Measurements from ENCODE around the gene PDF. TPM values are rescaled to one million over a fixed set of nuclear protein-coding genes. Genes with fewer than 3 reads are reported as not detected.

The PDF gene
- total and polyA plus RNA-seq, 2 donors (not counting 1 experiment from before 2014, with no cell fraction given): 8.7 to 14.4 TPM

DNA sequence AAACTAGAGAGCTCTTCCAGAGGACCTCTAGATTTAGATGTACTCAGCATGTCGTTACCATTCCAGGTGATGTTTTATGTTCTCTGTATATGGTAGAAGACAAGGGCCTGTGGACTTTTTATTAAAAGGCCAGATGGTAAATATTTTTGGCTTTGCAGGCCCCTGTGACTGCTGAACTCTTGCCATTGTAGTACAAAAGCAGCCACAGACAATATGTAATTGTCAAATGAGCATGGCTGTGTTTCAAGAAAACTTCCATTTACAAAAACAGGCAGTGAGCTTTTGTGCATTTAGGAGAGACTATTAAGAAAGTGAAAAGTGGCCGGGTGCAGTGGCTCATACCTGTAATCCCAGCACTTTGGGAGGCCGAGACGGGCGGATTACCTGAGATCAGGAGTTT lies 13.8 kb upstream of the PDF start:
- Histone ChIP-seq H3K9me3 (ENCODE audit: control insufficient read depth, insufficient read depth, low read depth, low read length) (no peaks in the 10 kb centered on the region), H3K4me3 (replicated peaks in 1 of 4; ENCODE audit: control extremely low read depth in 1 of 4, insufficient read depth in 1 of 4, low read depth in 3 of 4, low read length in 4 of 4) (no peak overlapping the region), H3K4me2 (ENCODE audit: extremely low read depth, insufficient read depth, low read length) (no peak overlapping the region), H3K79me2 (ENCODE audit: control insufficient read depth, insufficient read depth, low read length) (peaks cover 24% of the 10 kb centered on the region), H3K4me1 (ENCODE audit: control insufficient read depth, extremely low read depth, insufficient read depth, low read length) (peaks cover 4% of the 10 kb centered on the region), H3K27ac (ENCODE audit: insufficient read depth, low read length) (no peak overlapping the region), H2AFZ (ENCODE audit: low read length) (no peak overlapping the region), H3K27me3 (ENCODE audit: control insufficient read depth, insufficient read depth, low read length) (no peaks in the 10 kb centered on the region), H3K36me3 (ENCODE audit: control insufficient read depth, insufficient read depth, low read length) (peaks cover 5% of the 10 kb centered on the region), H3K9ac (ENCODE audit: insufficient read depth, low read length) (no peak overlapping the region), H4K20me1 (ENCODE audit: control insufficient read depth, extremely low read depth, insufficient read depth, low read length) (no peaks in the 10 kb centered on the region)
- TF ChIP-seq CTCF (conservative IDR thresholded peaks at IDR 0.05 in 1 of 2, IDR thresholded peaks at IDR 0.05 in 1 of 2; ENCODE audit: low read depth in 1 of 2, low read length in 2 of 2): no peak
- TF ChIP-seq EZH2 (IDR thresholded peaks at IDR 0.05; ENCODE audit: low read length, missing control alignments): no peak
- DNase-seq (ENCODE audit: low read depth in 2 of 2): no peak

GRCh38 chr16:69340095-69340644 lies 9.8 kb upstream of the PDF start:
- DNase-seq (ENCODE audit: low read depth in 2 of 2): peak in 1 of 2 donors; percentile 22
- no peaks in the 10 kb centered on the region for H3K9me3 ChIP-seq (ENCODE audit: control insufficient read depth, insufficient read depth, low read depth, low read length)
- H3K4me2 ChIP-seq (ENCODE audit: extremely low read depth, insufficient read depth, low read length): peak overlapping the region; percentile 80
- peak overlapping the region; percentile 80 for H3K27ac ChIP-seq (ENCODE audit: insufficient read depth, low read length)
- H3K9ac ChIP-seq (ENCODE audit: insufficient read depth, low read length): peak overlapping the region; percentile 77
- H4K20me1 ChIP-seq (ENCODE audit: control insufficient read depth, extremely low read depth, insufficient read depth, low read length): no peaks in the 10 kb centered on the region
- no peaks in the 10 kb centered on the region for H3K27me3 ChIP-seq (ENCODE audit: control insufficient read depth, insufficient read depth, low read length)
- H3K4me1 ChIP-seq (ENCODE audit: control insufficient read depth, extremely low read depth, insufficient read depth, low read length): peaks cover 6% of the 10 kb centered on the region
- H2AFZ ChIP-seq (ENCODE audit: low read length): peak overlapping the region; percentile 66
- peaks cover 39% of the 10 kb centered on the region for H3K79me2 ChIP-seq (ENCODE audit: control insufficient read depth, insufficient read depth, low read length)
- peaks cover 9% of the 10 kb centered on the region for H3K36me3 ChIP-seq (ENCODE audit: control insufficient read depth, insufficient read depth, low read length)
- peak overlapping the region; percentile 40 to 88 (median 80) for H3K4me3 ChIP-seq (replicated peaks in 1 of 4; ENCODE audit: control extremely low read depth in 1 of 4, insufficient read depth in 1 of 4, low read depth in 3 of 4, low read length in 4 of 4)
- no peak for TF ChIP-seq CTCF (conservative IDR thresholded peaks at IDR 0.05 in 1 of 2, IDR thresholded peaks at IDR 0.05 in 1 of 2; ENCODE audit: low read depth in 1 of 2, low read length in 2 of 2)
- no peak for TF ChIP-seq EZH2 (IDR thresholded peaks at IDR 0.05; ENCODE audit: low read length, missing control alignments)

GRCh38 chr16:69339289-69340094 lies 9.1 kb upstream of the PDF start, which contains the start of the genes COG8 and NIP7:
TSS of gene COG8 (minus strand) at chr16:69339564. CDS start at chr16:69339552, 12 bp downstream.
TSS of gene NIP7 (plus strand) at chr16:69339772. CDS start at chr16:69339830, 58 bp downstream.
- H3K9me3 ChIP-seq (ENCODE audit: control insufficient read depth, insufficient read depth, low read depth, low read length): no peaks in the 10 kb centered on the region
- peak within 1 kb of the TSS; percentile 80 for H3K27ac ChIP-seq (ENCODE audit: insufficient read depth, low read length)
- H4K20me1 ChIP-seq (ENCODE audit: control insufficient read depth, extremely low read depth, insufficient read depth, low read length): no peaks in the 10 kb centered on the region
- peak within 1 kb of the TSS; percentile 96 for H3K4me2 ChIP-seq (ENCODE audit: extremely low read depth, insufficient read depth, low read length)
- peak within 1 kb of the TSS; percentile 77 for H3K9ac ChIP-seq (ENCODE audit: insufficient read depth, low read length)
- no peaks in the 10 kb centered on the region for H3K27me3 ChIP-seq (ENCODE audit: control insufficient read depth, insufficient read depth, low read length)
- peaks cover 6% of the 10 kb centered on the region for H3K4me1 ChIP-seq (ENCODE audit: control insufficient read depth, extremely low read depth, insufficient read depth, low read length)
- peak within 1 kb of the TSS; percentile 66 for H2AFZ ChIP-seq (ENCODE audit: low read length)
- H3K4me3 ChIP-seq (replicated peaks in 1 of 4; ENCODE audit: control extremely low read depth in 1 of 4, insufficient read depth in 1 of 4, low read depth in 3 of 4, low read length in 4 of 4): peak within 1 kb of the TSS; percentile 40 to 88 (median 80)
- peaks cover 15% of the 10 kb centered on the region for H3K36me3 ChIP-seq (ENCODE audit: control insufficient read depth, insufficient read depth, low read length)
- DNase-seq (ENCODE audit: low read depth in 2 of 2): peak; percentile 98 to 99
- peaks cover 39% of the 10 kb centered on the region for H3K79me2 ChIP-seq (ENCODE audit: control insufficient read depth, insufficient read depth, low read length)
- no peak for TF ChIP-seq EZH2 (IDR thresholded peaks at IDR 0.05; ENCODE audit: low read length, missing control alignments)
- peak; percentile 73 to 84 for TF ChIP-seq CTCF (conservative IDR thresholded peaks at IDR 0.05 in 1 of 2, IDR thresholded peaks at IDR 0.05 in 1 of 2; ENCODE audit: low read depth in 1 of 2, low read length in 2 of 2)

Measured in fibroblast of lung (primary cell).